GM19463 (cell line): ENCODE data around the gene GATAD2B.
A peak's percentile ranks its signal among the peaks of the same experiment; 100 is the strongest.

Experiments used
- ATAC-seq: cut with Tn5 transposase; IDR thresholded peaks from one replicate; pipeline ENCODE4 v1.9.1; 2021; ENCODE audit warnings: mild to moderate bottlenecking, moderate library complexity; ENCODE audit not compliant: unreplicated experiment

GATAD2B gene

DNA sequence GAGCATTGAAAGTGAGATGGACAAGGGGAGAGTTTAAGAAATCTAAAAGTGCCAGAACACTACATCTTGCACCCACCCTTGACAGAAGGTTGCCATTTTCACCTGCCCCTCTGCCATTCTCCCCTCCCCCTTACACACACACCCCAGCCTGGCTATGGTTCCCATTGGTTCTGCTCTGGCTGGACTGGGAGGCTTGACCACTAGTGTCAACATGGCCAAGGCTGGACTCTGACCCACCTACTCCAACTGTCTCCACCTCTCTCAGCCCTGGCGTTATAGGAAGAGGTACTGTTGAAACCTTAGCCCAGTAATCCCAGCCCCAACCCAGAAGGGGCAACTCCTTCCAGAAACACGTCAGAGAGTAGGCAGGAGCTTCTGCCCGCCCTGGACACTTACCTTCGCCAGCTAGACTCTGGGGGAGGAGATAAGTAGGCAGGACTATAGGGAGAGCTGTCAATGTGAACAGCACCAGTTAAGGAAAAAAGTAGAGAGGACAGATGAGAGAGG, 31.1 kb upstream of the GATAD2B start:
- no peak for ATAC-seq

DNA sequence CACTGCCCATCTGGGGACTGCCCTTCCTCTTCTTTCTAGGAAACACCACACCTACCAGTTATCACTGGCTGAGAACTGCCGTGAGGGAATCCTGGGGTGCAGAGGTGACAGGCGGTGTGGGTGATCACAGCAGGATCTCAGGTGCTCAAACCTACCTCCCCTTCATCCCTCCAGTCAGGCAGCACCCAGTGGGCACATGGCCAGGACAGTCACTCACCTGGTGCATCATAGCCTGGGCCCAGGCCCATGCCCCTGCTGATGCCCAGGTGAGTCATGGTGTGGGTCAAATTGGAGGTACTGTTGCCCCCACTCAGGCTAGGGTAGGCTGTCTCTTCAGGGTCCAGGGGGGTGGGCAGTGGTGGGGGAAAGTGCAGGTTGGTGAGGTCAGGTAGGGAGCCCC, 29.0 kb upstream of the GATAD2B start:
- ATAC-seq = no peak

DNA sequence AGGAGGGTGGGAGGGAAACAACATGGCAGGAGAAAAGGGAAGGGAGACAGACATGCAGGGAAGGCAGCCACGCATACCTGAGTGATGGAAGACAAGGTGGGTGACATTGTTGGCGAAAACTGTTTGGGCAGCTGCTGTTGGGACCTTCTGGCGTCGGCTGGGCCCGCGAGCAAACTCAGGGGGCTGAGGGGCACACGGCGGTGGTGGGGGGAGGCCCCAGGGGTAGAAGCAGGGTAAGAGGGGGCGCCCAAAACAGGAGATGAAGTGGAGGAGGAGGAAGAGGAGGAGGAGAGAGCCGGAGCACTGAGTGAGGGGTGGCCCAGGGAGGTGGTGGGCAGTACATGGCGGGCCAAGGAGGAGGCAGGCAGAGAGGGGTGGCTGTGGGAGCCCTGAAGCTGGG, 28.4 kb upstream of the GATAD2B start:
- no peak for ATAC-seq

DNA sequence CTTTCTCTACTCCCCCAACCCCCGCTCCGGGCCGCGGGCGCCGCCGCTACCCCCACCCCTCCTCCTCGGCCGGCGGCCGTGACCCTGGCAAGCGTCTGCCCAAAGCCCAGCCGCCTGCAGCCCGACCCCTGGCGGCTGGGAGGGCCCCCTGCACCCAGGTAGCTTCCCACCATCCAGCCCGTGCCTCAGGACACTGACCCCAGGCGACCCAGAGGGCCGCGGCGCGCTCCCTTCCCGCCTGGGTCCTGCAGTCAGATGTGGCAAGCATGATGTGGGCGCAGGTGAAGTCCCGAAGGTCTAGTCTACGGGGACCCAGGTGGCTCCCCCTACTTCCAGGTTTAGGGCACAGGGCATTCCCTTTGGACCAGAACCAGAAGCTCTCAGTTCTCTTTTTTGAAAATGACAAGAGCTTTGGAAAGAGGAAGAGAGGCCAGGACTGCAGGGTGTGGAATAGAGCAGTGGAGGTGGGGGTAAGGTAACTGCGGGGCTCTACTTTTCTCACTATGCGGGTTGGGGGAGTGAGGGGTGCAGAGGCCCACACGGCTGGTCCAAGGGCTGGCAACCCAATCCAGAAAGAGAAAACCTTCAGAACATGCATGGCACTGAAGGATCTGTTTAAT, 24.0 kb upstream of the GATAD2B start, which contains the start of gene DENND4B:
Gene DENND4B (minus strand): TSS at position 97 of the 620 bp plus-strand sequence. CDS start 2,344 bp downstream, outside the sequence.
- ATAC-seq = peak; percentile 71

DNA sequence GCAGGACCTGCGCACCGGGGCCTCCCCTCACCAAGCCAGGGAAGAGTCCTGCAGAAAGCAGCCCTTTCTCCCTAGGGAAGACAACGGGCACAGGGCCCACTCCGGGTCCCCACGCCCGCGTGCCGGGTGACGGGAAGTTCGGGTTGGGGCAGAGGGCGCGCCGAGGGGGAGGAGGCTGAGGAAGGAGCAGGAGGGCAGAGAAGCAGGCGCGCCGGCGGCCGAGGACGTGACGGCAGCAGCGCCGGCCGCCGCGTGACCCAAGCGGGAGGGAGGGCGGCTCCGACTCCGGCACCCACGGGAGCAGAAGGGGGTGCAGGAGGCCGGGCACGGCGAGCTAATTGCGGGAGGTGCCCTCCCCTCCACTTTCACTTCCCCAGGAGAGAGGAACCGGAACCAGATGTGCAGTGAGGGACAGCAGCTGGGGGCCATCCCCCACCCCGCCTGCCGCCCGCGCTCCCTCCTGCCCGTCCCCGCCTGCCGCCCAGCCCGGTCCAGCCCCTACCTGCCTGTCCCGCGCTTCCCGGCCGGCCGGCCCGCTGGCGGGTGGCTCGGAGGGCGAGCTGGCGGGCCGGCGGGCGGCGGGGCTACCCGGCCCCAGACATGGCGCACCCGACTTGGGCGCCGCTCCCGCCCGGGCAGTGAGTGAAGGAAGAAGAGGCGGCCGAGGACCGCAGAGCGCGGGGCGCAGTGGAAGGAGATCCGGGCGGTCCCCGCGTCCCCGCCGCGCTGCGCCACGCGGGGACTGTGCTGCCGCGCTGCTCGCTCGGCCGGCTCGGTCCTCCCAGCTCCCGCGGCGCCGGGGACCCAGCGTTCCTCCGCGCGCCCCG, 23.2 kb upstream of the GATAD2B start:
- ATAC-seq = peak; percentile 74

DNA sequence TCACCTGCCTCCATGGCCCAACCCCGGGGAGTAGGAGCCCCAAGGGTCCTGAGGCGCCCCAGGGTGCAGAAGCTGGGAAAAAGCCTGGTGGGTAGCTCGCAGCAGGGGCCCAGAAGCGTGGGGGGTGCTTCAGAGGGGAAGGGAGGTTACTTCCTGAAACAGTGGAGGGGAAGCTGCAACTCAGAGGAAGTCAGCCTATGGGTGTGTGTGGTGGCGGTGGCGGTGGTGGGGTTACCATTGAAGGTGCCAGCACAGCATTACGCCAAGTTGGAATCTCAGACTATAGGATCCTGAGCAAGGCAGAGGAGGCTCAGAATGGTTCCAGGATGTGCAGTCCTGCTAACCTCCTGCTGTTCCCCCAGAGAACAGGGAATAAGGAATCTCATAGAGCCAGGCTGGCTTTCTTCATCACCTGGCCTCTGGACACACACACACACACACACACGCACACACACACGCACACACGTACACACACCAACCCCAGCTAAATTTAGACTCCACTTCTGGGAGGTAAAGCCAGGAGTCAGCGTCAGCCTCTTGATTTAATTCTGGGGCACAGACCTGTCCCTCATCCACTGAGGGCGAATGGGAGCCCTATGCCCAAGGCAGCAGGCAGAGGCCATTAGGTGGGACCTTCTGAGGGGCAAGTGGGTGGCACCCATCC, 22.5 kb upstream of the GATAD2B start:
- no peak for ATAC-seq

DNA sequence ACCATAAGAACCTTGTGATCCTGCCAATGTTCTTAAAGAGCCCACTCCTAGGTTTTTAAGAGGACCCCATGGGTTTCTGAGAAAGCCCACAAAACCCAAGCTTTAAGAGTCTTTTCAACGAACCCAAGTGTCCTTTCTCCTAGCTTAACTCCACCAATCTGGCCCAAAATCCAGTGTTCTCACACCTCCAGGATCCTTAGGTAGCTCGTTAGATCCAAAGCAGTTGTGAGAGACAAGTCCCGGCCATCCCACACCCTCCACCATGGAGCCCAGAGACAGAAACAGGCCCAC, 22.0 kb upstream of the GATAD2B start:
- no peak for ATAC-seq

DNA sequence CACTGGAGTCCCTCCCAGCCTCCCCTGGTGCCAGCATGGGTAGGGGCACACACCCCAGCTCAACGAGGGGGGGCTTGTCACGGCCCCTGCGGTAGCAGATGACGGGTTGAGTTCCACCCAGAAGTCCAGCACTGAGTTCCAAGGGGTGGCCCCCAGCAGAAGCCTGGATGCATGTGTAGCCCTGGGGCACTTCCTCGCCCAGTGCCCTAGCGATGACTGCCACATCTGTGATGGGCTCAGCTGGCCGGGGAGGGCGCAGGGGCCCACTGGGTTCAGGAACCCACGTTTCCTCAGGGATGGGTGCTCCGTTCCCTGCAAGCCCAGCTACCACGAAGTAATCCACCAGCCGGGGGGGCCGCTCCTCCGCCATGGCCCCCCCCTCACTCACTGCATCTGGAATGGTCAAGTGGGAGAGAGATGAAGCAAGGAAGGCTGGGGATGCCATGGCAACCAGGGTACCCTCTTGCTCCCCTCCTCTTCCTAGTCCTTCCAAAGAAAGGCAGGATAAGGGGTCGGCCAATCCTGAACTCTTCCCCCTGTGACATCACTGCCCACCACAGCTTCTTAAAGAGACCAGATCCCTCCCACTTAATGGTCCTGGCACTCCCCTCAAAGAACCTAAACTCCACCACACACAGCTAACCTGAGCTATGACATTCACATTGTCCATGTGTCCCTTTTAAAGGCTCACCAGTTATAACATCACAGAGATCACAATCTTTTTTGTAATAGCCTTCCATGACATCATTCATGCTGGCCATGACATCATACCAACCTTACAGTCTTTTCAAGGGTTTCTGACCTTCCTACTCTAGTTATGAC, 21.4 kb upstream of the GATAD2B start:
- no peak for ATAC-seq

DNA sequence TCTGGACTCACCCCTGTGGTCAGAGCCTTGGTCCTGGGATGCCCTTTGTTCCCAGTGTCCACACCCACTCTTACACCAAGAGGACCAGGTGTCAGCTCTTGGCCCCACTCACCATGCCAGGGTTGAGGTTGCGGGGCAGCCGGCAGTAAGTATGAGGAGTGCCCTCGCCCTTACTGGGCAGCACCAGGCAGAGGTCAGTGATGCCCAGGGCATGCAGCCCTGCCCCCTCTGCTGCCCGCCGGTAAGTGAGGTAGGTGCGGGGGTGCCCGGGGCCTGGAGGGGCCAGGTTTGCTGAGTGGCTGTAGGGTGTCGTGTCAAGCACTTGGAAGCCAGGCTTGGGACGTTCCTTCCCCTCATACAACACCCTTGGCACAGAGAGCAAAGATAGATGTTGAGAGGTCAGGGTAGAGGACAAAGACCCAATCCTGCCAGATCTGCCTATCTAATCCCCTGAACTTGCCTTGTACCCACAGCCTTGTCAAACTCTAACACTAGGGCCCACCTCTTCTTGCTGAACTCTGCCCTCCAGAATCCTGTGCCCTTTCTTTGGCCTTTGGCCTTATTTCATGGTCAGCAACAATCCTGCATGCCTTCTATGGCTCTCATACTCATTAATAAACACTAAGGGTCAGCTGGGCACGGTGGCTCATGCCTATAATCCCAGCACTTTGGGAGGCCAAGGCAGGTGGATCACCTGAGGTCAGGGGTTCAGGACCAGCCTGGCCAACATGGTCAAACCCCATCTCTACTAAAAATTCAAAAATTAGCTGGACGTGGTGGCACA, 20.2 kb upstream of the GATAD2B start:
- ATAC-seq = no peak

DNA sequence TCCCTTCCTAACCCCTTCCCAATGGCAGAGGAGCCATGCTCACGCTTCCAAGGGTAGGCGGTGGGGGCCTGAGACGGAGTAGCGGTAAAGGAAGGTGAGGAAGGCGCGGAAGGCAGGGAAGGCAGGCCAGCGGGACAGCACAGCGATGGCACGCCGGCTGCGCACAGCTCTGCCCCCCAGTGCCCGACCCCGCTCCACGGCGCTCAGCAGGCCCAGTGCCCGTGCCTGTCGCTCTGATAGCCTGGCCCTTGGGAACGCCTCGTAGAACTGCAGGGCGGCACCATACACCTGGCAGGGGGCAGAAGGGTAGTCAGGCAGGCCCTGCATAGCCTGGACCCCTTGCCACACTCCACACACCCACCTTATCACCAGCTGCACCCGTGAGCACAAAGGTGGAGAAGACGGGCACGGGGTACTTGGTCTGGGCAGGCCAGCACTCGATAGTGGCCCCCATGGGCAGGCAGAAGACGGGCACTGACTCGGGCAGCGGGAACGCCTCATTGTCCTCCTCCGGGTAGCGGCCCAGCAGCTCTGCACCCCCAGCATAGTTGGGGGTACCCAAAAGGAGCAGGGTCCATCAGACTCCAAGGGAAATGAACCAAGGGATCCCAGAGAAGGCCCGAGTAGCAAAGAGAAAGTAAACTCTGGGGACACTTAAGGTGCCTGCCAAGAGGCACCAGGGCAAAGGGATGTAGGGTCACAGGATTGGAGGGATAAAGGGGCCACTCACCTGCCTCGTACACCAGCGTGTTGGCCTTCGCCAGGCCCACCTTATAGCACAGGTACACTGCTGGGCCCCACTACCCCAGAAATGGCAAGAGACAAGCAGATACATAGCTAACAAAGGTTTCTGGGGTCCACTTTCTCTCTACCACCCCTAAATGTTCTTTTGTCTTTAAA, 19.3 kb upstream of the GATAD2B start:
- no peak for ATAC-seq

DNA sequence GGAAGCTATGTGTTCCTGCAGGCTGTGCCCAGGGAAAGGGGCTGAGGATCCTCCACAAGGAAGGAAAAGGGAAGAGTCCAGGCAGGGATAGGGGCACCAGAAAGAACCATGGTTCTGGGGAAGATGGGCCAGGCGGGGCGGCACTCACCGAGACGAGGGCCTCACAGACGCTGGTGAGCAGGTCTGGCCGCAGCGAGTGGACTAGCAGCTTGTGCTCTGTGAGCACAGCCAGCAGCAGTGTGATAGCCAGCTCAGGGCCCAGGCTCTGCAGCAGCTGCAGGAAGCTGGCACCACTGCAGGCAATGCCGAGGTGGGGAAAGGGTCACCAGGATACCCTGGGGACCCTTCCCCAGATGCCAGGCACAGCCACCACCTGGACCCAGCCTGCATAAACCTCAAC, 18.0 kb upstream of the GATAD2B start:
- no peak for ATAC-seq

DNA sequence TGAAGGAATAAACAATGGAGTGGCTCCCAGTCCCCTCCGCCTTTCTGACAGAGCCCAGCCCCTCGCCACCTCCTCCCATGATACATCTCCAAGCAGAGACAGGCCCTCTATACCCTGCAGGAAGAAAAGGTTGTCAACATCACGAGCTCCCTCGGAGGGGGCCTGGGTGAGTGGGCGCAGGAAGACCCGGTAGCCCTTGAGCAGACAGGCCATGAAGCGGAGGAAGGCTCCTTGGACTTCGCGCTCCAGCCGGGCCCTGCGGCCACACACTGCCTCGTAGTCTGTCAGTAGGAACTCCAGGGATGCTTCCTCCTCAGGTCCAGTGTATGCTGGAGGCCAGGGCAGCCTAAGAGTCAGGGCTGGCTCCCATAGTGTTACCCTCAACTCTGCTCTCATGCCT, 16.7 kb upstream of the GATAD2B start:
- no peak for ATAC-seq

DNA sequence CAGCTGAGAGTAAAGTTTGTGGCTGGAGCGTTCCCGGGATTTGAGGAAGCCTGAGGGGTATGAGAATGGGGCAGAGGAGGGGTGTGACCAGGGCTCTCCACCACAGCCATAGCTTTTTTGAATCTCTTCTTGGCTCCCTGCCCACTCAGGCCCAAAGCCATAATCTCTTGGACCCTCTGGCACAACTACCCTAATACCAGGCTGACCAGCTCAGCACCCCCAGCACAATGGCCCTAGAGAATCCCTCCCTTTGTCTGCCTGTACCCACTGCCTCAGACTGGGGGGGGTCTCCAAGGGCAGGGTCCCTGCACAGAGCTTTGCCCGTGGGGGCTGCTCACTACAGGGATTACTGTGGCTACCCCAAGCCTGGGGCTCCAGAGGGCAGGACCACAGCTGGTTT, 16.2 kb upstream of the GATAD2B start:
- no peak for ATAC-seq

DNA sequence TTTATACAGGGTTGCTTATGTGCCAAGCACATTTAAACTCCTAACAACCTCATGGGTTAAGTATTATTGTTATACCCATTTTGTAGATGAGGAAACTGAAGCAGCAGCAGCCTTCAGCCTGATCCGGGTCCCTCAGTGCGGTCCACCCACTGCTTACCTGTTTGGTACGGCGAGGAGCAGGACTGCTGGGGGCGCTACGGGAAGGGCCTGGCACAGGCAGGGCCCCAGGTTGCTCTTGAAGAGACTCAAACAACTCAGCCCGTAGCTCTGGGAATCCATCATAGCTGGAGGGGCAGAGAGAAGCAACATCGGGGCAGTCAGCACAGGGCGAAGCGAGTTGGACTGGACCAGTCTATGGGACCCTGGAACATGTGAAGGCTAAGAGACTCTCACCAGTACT, 14.6 kb upstream of the GATAD2B start:
- no peak for ATAC-seq

DNA sequence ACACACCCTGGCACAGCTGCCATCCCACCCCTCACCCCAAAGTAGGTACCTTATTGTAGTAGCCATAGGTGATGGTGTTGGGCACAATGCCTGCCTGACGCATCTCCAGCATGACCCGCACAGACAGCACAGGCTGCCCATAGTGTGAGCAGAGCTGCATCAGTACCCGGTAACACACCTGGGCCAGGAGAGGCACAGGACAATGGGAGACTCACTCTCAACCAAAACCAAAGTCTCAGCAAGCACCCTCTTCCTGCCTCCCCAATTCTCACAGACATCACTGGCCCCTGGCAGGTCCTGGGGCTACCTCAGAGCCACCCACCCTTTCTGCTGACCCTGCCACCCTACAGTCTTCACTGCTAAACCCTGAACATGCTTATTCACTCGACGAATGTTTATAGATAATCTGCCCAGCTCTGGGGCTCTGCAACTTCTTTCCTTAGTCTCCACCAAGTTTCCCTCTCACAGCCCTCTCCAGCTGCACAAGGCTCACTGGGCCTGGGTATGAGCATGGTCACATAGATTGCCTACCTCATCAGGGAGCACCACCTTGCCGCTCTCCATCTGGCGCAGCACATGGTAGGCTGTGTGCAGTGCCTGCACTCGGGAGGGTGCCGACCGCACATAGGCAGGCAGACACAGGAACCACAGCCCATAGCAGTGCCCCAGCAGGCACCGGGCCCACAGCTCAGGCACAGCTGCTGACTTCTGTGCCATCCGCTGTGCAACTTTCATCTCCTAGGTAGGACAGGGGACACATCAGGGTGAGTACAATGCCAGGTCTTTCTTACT, 13.4 kb upstream of the GATAD2B start:
- no peak for ATAC-seq

DNA sequence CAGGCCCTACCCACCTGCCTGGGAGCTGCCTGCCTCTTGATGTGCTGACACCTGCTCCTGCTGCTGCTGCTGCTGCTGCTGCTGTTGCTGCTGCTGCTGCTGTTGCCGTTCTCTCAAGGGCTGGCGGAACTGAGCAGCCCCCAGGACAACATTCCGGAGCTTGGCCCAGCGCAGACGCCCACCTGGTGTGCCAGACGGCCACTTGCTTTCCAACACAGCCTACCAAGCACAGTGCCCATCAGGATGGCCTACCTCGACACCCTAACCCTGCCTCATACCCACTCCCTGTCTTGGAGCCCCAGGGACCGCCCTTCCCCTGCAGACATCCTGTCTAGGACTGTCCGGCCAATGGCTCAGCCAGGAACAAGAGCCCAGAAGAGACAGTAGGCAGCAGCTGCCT, 12.0 kb upstream of the GATAD2B start:
- no peak for ATAC-seq

DNA sequence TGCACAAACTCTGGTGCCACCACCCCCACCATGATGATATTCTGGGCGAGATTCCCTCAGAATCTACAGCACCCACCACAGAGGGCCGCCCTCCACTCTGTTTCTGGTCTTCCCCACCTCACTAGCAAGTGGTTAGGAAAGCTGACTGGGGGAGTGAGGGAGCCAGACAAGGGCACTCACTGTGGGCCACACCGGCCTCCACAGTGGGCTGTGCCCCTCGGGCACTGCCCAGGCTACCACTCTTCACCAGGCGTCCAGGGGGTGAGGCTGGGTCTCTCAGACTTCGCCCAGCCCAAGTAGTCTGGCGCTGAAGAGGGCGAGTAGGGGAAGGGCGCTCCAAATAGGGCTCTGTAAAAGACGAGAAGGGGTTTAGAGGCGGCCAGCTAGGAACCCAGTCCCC, 11.2 kb upstream of the GATAD2B start:
- no peak for ATAC-seq

DNA sequence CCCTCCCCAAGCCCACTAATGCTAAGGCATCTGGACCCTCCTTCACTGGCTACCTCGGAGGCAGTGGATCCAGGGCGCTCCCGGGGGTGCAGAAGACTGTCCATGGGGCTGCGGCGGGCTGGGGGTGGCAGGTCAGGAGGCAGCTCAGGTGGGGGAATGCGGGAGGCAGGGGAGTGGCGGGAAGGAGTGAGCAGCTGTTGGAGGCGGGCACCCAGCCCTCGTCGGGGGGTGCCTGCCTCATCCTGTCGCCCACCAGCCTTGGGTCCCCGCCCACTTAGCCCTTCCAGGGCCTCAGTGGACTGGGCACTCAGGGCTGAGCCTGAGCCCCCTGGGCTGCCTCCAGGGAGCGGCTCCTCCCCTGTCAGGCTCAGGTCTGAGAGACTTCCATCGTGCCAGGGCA, 10.7 kb upstream of the GATAD2B start:
- ATAC-seq = no peak
